Measurements from ENCODE around the gene SHISAL2A. TPM values are rescaled to one million over a fixed set of nuclear protein-coding genes. Genes with fewer than 3 reads are reported as not detected.

SHISAL2A gene
- total RNA-seq, 1 donor from 2014 or later: not detected

DNA sequence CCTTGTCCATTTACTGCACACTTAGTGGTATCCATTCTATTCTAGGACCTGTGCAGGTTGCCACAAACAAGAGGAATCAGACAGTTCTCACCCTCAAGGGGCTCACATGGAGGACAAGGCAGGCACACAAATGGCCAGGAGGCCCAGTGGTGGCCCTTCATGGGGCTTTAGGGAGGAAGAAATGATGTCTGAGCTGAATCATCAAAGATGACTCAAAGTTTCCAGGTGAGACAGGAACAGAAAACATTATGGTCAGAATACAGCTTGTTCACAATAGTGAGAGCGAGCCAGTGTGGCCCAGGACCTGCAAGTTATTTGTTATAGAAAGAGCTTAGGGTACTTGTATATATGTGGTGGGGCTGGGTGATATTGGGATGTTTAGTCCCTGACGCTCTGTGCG lies 26.4 kb downstream of the SHISAL2A start:
- peak in 1 of 2 donors; percentile 44 for DNase-seq (ENCODE audit: low read depth in 2 of 2)

DNA sequence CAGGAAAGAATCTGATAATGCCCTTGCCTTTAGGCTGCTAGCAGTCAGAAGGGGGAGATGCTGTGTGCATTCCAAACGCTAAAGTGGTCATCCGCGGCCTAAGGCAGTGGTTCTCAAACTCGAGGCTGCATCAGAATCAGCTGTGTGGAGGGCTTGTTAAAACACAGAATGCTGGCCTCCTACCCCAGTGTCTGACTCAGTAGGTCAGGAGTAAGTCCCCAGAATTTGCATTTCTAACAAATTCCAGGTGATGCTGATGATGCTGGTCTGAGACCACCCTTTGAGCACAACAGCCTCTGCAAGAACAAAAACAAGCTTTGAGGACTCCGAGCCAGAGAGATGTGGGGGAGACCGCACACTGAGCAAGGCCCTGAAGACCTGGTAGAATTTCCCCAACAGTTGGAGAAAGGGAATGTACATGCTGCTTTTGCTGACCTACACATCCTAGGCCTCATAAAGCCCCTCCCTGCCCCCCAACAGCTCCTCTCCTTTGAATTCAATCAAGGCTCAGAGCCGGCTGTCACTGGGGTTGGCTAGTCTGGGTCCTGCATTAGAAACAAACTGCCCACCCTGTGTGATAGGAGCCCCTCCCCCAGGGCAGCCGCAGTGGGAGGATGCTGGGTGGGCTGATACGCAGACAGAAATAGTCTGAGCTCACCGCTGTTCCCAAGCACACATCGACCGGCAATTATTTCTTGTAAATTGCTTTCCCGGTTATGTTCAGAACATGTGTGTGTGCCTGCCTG lies 27.1 kb downstream of the SHISAL2A start:
- no peak for DNase-seq (ENCODE audit: low read depth in 2 of 2)

GRCh38 chr1:52660807-52661206 lies 27.8 kb downstream of the SHISAL2A start:
- no peak for DNase-seq (ENCODE audit: low read depth in 2 of 2)

DNA sequence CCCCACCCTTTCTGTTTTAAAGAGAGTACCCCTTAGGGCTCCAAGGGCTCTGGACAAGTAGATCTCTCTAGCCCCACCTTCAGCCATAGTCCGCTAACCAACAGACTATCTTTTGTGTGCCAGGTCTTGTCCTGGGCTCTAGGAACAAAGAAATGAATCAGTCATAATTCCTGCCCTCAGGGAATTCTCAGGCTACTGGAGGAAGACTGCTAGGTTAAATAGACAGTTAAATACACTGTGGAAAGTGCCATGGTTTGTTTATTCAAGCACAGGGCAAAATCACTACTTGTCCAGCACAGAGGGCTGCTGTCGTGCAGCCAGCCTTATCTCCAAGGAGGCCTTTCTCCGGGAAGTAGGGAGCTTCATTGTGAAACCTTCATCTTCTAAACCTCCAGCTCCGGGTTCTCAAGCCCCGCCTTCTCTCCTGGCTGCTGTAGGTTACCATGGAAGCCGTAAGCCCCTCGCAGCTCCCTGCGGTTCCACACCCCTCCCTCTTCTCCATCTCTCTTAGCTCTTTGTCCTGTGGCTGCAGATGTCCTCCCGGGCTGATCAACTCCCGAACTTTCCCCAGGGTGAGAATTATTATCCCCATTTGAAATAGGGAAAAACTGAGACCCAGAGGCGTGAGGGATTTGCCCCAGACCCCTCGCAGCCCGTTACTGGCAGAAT lies 29.8 kb downstream of the SHISAL2A start:
- DNase-seq (ENCODE audit: low read depth in 2 of 2): no peak

GRCh38 chr1:52663716-52664115 lies 30.7 kb downstream of the SHISAL2A start:
- DNase-seq (ENCODE audit: low read depth in 2 of 2): no peak

- no peak for DNase-seq (ENCODE audit: low read depth in 2 of 2)
These were observed 32.3 kb downstream of the SHISAL2A start for GRCh38 chr1:52665006-52665941.

DNA sequence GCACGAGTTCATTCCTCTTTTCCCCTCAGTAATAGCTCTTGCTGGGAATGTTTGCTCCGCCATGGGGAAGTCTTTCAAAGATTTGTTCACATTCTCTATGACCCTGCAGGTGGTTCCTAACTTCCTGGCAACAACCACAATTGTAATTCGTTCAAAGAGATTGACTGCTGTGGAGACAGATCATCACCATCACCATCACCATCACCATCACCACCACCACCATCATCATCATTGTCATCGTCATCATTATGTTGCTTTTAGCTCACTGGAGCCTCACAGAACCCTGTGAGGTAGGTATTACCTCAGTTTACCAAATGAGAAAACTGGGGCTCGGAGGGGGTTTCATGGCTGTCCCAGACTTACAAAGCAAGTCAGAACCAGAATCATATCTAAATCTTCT lies 34.3 kb downstream of the SHISAL2A start:
- no peak for DNase-seq (ENCODE audit: low read depth in 2 of 2)

DNA sequence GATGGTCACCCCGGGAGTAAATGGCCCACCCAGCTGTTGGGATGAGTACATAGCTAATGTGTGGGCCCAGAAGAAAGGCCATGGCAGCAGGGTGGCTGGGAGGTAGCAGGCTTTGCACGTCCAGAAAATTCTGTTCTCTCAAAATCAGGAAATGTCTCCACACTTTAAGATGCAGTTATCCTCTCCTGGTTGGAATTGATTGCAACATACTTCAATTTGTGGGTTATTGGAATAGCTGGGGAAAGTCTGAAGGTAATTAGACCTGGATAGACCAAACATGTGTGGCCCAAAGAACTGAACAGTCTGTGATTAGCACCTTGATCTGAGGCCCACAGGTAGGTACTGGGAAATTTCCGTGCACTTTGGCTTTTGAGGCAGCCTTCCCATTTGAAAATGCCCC lies 35.0 kb downstream of the SHISAL2A start:
- DNase-seq (ENCODE audit: low read depth in 2 of 2): no peak

- no peak for DNase-seq (ENCODE audit: low read depth in 2 of 2)
These were observed 35.7 kb downstream of the SHISAL2A start for GRCh38 chr1:52668711-52669110.

DNA sequence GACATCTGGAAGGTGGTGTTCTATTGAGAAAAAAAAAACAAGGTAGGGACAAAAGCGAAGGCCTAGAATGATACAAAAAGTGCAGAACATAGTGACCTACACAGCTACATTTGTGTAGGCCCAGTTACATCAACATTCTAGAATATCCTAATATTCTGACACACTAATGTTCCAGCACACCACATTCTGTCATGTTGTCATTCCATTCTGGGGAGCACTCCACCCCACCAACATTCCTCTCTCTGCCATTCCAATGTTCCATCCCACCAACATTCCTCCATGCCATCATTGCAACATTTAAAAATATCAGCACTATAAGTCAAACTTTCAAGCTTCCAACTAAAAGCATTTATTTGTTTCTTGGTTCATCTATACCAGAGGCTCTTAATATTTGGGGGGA lies 36.7 kb downstream of the SHISAL2A start:
- no peak for DNase-seq (ENCODE audit: low read depth in 2 of 2)

DNA sequence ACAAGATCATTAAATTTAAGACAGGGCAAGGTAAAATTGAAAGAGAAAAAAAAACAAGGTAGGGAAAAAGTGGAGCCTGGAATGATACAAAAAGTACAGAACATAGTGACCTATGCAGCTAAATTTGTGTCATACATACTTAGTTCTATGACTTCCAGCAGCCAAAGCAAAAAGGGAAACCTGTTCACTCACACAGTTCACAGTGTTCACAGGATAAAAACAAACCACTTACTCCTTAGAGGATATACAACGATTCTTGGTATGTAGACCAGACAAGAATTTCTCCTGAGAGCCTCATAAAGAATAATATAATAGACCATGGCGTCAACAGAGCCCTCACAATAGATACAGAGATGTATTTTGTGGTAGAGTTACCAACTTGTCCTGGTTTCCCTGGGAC lies 37.6 kb downstream of the SHISAL2A start:
- no peak for DNase-seq (ENCODE audit: low read depth in 2 of 2)

DNA sequence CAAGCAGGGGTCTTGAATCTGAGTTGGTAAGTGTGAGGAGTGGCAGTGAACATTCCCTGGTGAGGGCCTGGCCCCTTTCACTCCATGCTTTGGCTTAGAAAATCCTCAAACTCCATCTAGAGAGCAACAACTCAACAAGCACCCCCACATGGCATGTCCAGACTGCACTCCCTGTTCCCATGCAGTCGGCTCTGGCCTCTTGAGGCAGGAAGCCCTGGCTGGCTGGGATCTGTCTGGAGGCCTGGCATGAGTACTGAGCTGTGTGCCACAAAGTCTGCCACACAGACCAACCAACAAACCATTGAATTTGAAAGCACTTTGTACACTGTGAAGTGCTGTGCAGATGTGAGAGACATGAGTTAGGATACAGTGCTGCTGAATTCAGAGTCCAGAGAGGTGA lies 40.0 kb downstream of the SHISAL2A start:
- peak; percentile 13 to 39 for DNase-seq (ENCODE audit: low read depth in 2 of 2)

GRCh38 chr1:52673513-52673912 lies 40.5 kb downstream of the SHISAL2A start:
- no peak for DNase-seq (ENCODE audit: low read depth in 2 of 2)

DNA sequence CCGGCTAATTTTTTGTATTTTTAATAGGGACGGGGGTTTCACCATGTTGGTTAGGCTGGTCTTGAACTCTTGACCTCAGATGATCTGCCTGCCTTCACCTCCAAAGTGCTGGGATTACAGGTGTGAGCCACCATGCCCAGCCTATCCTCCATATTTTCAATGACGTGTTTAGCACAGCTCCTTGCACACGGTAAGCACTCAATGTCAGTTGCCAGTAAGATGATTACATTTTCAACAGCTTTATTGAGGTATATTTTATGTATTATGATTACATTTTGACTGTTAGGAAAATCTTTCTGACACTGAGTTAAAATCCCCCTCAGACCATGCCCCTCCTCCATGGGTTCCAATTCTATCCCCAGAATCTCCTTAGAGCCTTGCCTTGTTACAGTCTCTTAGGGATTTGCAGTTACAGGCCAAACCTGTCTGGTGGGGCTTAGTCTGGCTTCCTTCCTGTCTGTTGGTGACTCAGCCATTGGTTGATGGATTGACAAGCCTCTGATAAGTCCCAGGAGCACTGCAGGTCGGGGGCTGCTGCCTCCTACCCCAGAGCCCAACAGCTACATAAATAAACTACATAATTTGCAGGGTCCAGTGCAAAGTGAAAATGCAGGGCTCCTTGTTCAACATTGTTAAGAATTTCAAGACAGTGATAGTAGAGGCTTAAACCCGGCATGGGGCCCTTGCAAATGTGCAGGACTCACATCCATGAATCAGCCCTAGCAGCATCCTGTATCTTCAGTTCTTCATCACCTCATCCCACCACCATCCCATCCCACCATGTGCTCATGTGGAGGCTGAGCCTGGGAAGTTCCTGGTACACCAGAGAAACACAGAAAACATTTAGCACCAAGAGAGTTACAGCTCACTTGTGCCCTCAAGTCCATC lies 41.8 kb downstream of the SHISAL2A start:
- DNase-seq (ENCODE audit: low read depth in 2 of 2): peak; percentile 47 to 73

GRCh38 chr1:52676249-52676903 lies 43.4 kb downstream of the SHISAL2A start:
- DNase-seq (ENCODE audit: low read depth in 2 of 2): no peak

GRCh38 chr1:52677076-52677806 lies 44.3 kb downstream of the SHISAL2A start:
- peak in 1 of 2 donors; percentile 53 for DNase-seq (ENCODE audit: low read depth in 2 of 2)

DNA sequence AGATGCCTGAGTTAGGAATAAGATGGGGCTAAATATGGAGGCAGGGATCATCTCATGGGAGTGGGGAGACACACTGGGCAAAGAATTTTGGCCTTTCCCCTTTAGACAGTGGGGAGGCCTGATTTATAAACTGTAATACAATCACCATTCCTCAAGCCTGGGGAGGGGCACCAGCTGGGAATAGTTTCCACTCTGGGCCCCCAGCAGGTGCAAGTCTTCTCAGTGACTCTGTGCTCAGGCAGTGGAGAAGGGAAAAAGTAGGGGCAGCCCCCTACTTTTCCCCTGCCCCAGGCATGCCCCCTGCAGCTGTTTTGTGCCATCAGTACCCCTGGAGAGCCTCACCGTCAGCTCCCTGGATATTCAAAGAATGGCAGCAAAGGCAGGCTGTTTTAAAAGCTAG lies 46.1 kb downstream of the SHISAL2A start:
- DNase-seq (ENCODE audit: low read depth in 2 of 2): no peak

DNA sequence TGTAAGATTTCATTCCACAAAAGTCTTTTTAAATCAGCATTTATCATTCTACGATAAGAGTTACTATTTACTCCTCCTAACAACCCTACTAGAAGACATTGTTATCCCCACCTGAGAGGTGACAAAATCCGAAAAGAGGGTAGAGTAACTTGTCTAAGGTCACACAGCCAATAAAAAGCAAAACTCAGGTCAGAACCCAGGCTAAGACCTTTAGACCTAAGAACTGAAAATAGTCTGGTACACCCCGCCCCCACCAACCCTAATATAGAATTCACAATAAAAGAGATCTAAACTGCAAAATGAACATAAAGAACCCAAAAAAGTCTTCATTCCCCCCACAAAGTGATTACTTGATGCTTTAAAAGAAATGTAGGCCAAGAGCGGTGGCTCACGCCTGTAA lies 46.5 kb downstream of the SHISAL2A start:
- DNase-seq (ENCODE audit: low read depth in 2 of 2): no peak

- DNase-seq (ENCODE audit: low read depth in 2 of 2): no peak
These were observed 47.4 kb downstream of the SHISAL2A start for GRCh38 chr1:52680353-52680752.

DNA sequence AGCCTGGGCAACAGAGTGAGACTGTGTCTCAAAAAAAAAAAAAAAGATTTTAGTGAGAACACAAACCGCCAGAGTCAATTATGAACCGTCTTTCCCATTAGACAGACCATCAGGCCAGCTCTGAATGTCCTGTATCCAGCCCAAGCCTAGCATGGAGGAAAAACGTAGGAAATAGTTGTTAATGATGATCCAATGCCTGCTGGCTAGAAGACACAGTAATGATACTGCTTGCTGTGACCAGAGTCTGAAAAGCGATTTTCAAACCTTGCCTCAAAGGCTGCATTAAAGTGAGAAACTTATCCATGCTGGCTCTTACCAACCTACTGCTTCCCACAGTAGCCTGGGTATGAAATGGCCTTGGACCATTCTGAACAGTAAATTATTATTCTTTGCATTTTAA lies 48.2 kb downstream of the SHISAL2A start:
- DNase-seq (ENCODE audit: low read depth in 2 of 2): no peak

Data from lung microvascular endothelial cell (primary cell).